ENCODE results near the gene IL17D.

GRCh38 chr13:20671789-20672188, 31.7 kb upstream of the IL17D start:
- no peak for TF ChIP-seq CTCF (IDR thresholded peaks at IDR 0.05)
- no peak for TF ChIP-seq SP1 (CRISPR knock-in tag; conservative IDR thresholded peaks at IDR 0.05)
- no peak for TF ChIP-seq IRF2 (CRISPR knock-in tag; IDR thresholded peaks at IDR 0.05; ENCODE audit: borderline replicate concordance, low read depth)
- no peak for TF ChIP-seq NFYB (CRISPR knock-in tag; conservative IDR thresholded peaks at IDR 0.05; ENCODE audit: low read depth)
- no peak for TF ChIP-seq MAX (CRISPR knock-in tag; IDR thresholded peaks at IDR 0.05)
- TF ChIP-seq ZNF281 (CRISPR knock-in tag; IDR thresholded peaks at IDR 0.05), result no peak
- TF ChIP-seq TEAD4 (CRISPR knock-in tag; IDR thresholded peaks at IDR 0.05), result no peak
- no peak for TF ChIP-seq CBFB (CRISPR knock-in tag; IDR thresholded peaks at IDR 0.05; ENCODE audit: low read depth)
